Measurements from ENCODE around the gene GRIK5. TPM values are rescaled to one million over a fixed set of nuclear protein-coding genes. Genes with fewer than 3 reads are reported as not detected.

The GRIK5 gene
- total RNA-seq, 1 experiment from 2014 or later: 43.1 TPM

DNA sequence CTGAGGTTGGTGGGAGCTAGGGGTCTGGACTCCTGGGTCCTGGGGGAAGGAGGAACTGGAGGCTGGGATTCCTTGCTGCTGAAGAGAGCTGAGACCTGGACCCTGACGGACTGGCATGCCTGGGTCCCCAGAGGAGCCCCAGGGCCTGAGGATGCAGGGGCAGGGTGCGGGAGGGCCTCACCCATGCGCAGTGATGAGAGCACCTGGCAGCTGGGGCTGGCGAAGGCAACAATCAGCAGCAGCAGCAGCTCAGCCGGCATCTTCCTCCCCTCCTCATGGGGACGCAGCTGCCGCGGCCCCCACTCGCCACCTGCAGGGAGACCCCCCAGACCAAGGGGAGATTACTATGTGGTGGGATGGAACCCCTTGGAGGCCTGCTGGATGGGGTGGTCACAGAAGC is 4.5 kb downstream of the GRIK5 start:
- H3K9me3 ChIP-seq (ENCODE audit: control insufficient read depth, low read depth, low read length): no peaks in the 10 kb centered on the region
- no peak overlapping the region for H2AFZ ChIP-seq (ENCODE audit: low read length)
- H3K79me2 ChIP-seq (ENCODE audit: insufficient read depth, low read length): peaks cover 3% of the 10 kb centered on the region; the same call in 1 of the 2 replicates
- no peak overlapping the region for H2BK20ac ChIP-seq (ENCODE audit: low read depth, low read length, poor library complexity, severe bottlenecking)
- H3K36me3 Mint-ChIP-seq (ENCODE audit: insufficient read depth in 1 of 3, low read depth in 3 of 3): peaks cover 30 to 46% (median 43%) of the 10 kb centered on the region in 3 experiments
- H2BK15ac ChIP-seq (ENCODE audit: low read depth, low read length): no peak overlapping the region
- H3K27me3 Mint-ChIP-seq (ENCODE audit: low read depth): no peaks in the 10 kb centered on the region
- H3K14ac ChIP-seq (ENCODE audit: insufficient read depth, low read length): no peak overlapping the region
- no peak overlapping the region for H2BK5ac ChIP-seq (ENCODE audit: insufficient read length, low read length)
- peaks cover 16% of the 10 kb centered on the region for H3K23me2 ChIP-seq (ENCODE audit: insufficient read length, low read depth, low read length, poor library complexity, severe bottlenecking)
- H4K20me1 ChIP-seq (ENCODE audit: control insufficient read depth, insufficient read depth, insufficient read length): no peaks in the 10 kb centered on the region
- no peak overlapping the region for H2BK12ac ChIP-seq (ENCODE audit: insufficient read length, low read depth, low read length)
- no peak overlapping the region for H3K4me2 ChIP-seq (ENCODE audit: insufficient read depth, insufficient read length, low read length)
- no CpG with 5 or more reads among the region's 9 CpGs for WGBS (ENCODE audit: extremely low coverage, insufficient read length, low lambda C conversion rate)
- peaks cover 2% of the 10 kb centered on the region; the same call in 1 of the 2 replicates for H3K4me1 ChIP-seq (ENCODE audit: insufficient read depth, low read length)
- no peak overlapping the region for H3K27ac ChIP-seq (ENCODE audit: insufficient read length, low read depth, low read length)
- TF ChIP-seq CTCF (conservative IDR thresholded peaks at IDR 0.05): no peak
- no peak overlapping the region for H3T11ph ChIP-seq (ENCODE audit: low read length)
- no peak overlapping the region for H4K5ac ChIP-seq (ENCODE audit: insufficient read length, low read depth, low read length)
- H3K4me3 Mint-ChIP-seq: no peak overlapping the region; a peak in 1 of 5 replicates
- no peak overlapping the region for H3K18ac ChIP-seq (ENCODE audit: insufficient read length, low read depth, low read length)
- no peak overlapping the region for H3K56ac ChIP-seq (ENCODE audit: insufficient read length, low read depth, low read length)
- H3K9me3 Mint-ChIP-seq: no peaks in the 10 kb centered on the region
- no peak for DNase-seq
- no peak overlapping the region for H3K23ac ChIP-seq (ENCODE audit: insufficient read length, low read depth, low read length)
- H4K8ac ChIP-seq (replicated peaks; ENCODE audit: insufficient read length, low read depth, low read length): no peak overlapping the region
- H3K27ac Mint-ChIP-seq: no peak overlapping the region
- no peaks in the 10 kb centered on the region for H3K79me1 ChIP-seq (ENCODE audit: insufficient read depth, low read depth, low read length, poor library complexity, severe bottlenecking)
- no peak overlapping the region for H4K91ac ChIP-seq (ENCODE audit: insufficient read length, low read depth, low read length)
- H3K4ac ChIP-seq (ENCODE audit: low read depth, low read length): no peak overlapping the region
- H2BK120ac ChIP-seq (ENCODE audit: low read depth, low read length, poor library complexity, severe bottlenecking): no peak overlapping the region
- peaks cover 3 to 4% of the 10 kb centered on the region in 2 experiments for H3K4me1 Mint-ChIP-seq
- H3K27me3 ChIP-seq (ENCODE audit: insufficient read depth, low read length): no peaks in the 10 kb centered on the region
- no peak overlapping the region for H3K9ac ChIP-seq (ENCODE audit: extremely low read depth, insufficient read length, low read length)
- H2AK5ac ChIP-seq (ENCODE audit: insufficient read length, low read length): no peak overlapping the region

Measured in H9 (cell line).